ENCODE data around the gene WAC. TPM values are rescaled to one million over a fixed set of nuclear protein-coding genes. Genes with fewer than 3 reads are reported as not detected.
"Not testable (repeated sequence)": the region's sequence is repeated elsewhere in the genome, so short reads cannot be mapped to it uniquely, and the experiment has no call there.

Gene WAC
- polyA plus RNA-seq, 2 of the 4 experiments (the other 2 are of a cell fraction), result 63.9 to 133 TPM

DNA sequence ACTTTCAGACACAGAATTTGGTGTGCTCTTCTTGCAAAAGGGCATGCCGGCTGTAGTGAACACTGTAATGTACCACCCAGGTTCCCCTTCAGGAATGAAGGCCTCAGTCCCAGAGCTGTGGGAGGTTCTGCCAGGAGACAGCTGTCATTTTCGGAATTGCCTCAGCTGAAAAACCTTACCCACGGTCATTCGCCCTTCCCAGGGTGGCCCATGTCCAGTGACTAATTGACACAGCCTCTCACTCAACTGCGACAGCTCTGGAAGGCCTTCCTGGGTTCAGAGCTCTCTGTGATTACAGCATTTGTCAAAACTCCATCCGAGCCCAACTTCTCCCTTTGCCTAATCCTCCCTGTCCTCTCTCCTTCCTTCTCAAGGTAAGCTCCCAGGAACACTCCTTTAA lies 43.7 kb upstream of the WAC start:
- TF ChIP-seq FOXS1 (CRISPR knock-in tag; IDR thresholded peaks at IDR 0.05) (no peak), ZFP36 (IDR thresholded peaks at IDR 0.05; ENCODE audit: borderline replicate concordance, partially characterized antibody) (no peak), ZNF302 (CRISPR knock-in tag; IDR thresholded peaks at IDR 0.05) (no peak), POLR2A (IDR thresholded peaks at IDR 0.05; ENCODE audit: low read length) (no peak), BHLHE40 (IDR thresholded peaks at IDR 0.05; ENCODE audit: low read depth, low read length) (no peak)
- TF ChIP-seq, protein P1, sequence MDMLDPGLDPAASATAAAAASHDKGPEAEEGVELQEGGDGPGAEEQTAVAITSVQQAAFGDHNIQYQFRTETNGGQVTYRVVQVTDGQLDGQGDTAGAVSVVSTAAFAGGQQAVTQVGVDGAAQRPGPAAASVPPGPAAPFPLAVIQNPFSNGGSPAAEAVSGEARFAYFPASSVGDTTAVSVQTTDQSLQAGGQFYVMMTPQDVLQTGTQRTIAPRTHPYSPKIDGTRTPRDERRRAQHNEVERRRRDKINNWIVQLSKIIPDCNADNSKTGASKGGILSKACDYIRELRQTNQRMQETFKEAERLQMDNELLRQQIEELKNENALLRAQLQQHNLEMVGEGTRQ (IDR thresholded peaks at IDR 0.05), result no peak
- FAIRE-seq, result no peak
- WGBS (ENCODE audit: missing lambda C conversion rate), result 76% methylated on average over 6 of the region's 6 CpGs

DNA sequence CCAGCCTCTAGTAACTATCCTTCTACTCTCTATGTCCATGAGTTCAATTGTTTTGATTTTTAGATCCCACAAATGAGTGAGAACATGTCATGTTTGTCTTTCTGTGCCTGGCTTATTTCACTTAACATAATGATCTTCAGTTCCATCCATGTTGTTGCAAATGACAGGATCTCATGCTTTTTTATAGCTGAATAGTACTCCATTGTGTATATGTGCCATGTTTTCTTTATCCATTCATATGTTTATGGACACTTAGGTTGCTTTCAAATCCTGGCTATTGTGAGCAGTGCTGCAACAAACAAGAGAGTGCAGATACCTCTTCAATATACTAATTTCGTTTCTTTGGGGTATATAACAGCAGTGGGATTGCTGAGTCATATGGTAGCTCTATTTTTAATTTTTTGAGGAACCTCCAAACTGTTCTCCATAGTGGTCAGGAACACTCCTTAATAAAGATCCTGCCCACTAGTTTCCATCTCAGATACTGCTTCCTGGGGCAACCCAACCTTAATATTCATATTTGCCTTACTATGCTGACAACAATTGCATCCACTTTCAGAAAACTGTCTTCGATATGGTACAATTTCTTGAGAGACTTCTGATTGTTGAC lies 42.6 kb upstream of the WAC start:
- DNase-seq (ENCODE audit: low read depth in 1 of 2, low spot score in 1 of 2); H3K4me2 ChIP-seq; H3K4me1 ChIP-seq; CTCF ChIA-PET; H3K9me3 ChIP-seq; FAIRE-seq; H3K27ac ChIP-seq; POLR2A ChIA-PET; ATAC-seq; H3K4me3 ChIP-seq: not testable (repeated sequence)
- 0 out of 2 replicates have a peak, but pooled peaks have one; percentile 62 for TF ChIP-seq CBX8 (IDR thresholded peaks at IDR 0.05)
- WGBS (ENCODE audit: missing lambda C conversion rate), result 24% methylated on average over 2 of the region's 2 CpGs

More for the DNA sequence above, 43.7 kb upstream of the WAC start:
- Histone ChIP-seq H3K27ac (no peak overlapping the region), H3K4me3 (no peak overlapping the region), H3K4me1 (no peaks in the 10 kb centered on the region), H3K9me3 (no peaks in the 10 kb centered on the region), H3K4me2 (no peak overlapping the region)
- ChIA-PET POLR2A (no interaction called here), CTCF (interaction anchor here (1.7 kb wide), 1 partner anchor 39 kb away, joined by 4 read pairs; no protein-coding TSS in a partner anchor)
- ATAC-seq, result no peak
- DNase-seq (ENCODE audit: low read depth in 1 of 2, low spot score in 1 of 2), result no peak

DNA sequence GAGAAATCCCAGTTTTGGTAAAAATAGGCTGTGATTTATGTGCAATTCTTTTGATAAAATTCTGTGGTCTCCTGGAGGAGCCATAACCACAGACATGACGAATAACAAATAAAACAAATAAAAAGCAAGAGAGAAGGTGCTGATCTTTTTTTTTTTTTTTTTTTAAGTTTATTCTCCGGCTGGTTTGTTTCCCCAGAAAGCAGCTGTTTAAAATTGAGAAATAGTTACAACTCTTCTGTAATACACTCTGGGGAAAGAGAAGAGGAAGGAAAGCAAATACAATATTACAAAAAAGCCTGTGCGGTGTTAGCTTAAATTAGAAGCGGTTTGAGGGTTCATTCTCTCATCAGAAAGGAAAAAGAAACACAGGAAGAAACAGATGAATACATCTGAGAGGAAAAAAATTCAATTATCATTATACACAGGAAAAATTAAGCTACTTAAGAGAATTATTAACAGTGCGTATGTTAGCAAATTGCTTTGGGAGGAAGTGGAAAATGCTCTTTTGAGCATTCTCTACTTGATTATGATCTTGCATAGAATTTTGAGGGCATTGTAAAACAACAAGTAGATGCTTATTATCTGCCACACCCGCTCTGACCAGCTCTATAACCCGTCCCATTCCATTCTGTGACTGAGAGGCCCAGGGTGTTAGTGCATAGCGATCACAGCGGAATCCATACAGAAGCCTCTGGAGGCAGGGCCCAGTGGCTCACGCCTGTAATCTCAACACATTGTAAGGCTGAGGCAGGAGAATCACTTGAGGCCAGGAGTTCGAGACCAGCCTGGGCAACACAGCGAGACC lies 40.6 kb upstream of the WAC start:
- POLR2A ChIA-PET, result no interaction called here

DNA sequence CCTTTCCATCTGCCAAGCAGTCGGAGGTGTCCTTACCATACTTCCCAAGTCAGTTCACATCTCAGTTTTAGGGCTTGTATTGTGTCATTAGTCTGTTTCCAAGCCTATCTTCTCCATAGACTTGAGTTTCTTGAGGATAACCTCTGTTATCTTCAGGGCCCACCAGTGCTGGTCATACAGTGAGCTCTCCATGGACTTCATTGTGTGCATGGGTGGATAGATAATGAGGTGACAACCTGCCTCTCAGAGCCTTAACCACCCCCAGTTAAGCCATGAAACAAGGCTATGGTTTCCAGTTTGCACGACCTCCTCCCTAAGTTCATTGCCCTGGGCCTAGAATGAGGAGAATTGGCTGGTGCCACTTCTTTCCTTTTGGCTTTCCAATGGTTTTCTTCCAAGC lies 38.5 kb upstream of the WAC start:
- Histone ChIP-seq H3K4me1 (no peaks in the 10 kb centered on the region), H3K27ac (no peak overlapping the region), H3K9me3 (no peaks in the 10 kb centered on the region), H3K4me3 (no peak overlapping the region), H3K4me2 (no peak overlapping the region)
- no peak for ATAC-seq
- ChIA-PET POLR2A (no interaction called here), CTCF (no interaction called here)
- no peak for DNase-seq (ENCODE audit: low read depth in 1 of 2, low spot score in 1 of 2)
- 25% methylated on average over 2 of the region's 2 CpGs for WGBS (ENCODE audit: missing lambda C conversion rate)
- FAIRE-seq, result no peak
- no peak for TF ChIP-seq MYC (IDR thresholded peaks at IDR 0.05; ENCODE audit: borderline replicate concordance, low read length)
- TF ChIP-seq, protein P2, sequence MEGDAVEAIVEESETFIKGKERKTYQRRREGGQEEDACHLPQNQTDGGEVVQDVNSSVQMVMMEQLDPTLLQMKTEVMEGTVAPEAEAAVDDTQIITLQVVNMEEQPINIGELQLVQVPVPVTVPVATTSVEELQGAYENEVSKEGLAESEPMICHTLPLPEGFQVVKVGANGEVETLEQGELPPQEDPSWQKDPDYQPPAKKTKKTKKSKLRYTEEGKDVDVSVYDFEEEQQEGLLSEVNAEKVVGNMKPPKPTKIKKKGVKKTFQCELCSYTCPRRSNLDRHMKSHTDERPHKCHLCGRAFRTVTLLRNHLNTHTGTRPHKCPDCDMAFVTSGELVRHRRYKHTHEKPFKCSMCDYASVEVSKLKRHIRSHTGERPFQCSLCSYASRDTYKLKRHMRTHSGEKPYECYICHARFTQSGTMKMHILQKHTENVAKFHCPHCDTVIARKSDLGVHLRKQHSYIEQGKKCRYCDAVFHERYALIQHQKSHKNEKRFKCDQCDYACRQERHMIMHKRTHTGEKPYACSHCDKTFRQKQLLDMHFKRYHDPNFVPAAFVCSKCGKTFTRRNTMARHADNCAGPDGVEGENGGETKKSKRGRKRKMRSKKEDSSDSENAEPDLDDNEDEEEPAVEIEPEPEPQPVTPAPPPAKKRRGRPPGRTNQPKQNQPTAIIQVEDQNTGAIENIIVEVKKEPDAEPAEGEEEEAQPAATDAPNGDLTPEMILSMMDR (IDR thresholded peaks at IDR 0.05), result no peak
- TF ChIP-seq TFCP2L1 (CRISPR knock-in tag; IDR thresholded peaks at IDR 0.05), result no peak
- TF ChIP-seq ZSCAN20 (CRISPR knock-in tag; IDR thresholded peaks at IDR 0.05), result no peak
- no peak for TF ChIP-seq POLR2AphosphoS2 (conservative IDR thresholded peaks at IDR 0.05; ENCODE audit: low read length)
- TF ChIP-seq KDM1A (IDR thresholded peaks at IDR 0.05; ENCODE audit: low read depth), result no peak
- TF ChIP-seq EHMT2 (IDR thresholded peaks at IDR 0.05; ENCODE audit: low read depth), result no peak
- TF ChIP-seq PHF8 (IDR thresholded peaks at IDR 0.05; ENCODE audit: borderline replicate concordance, low read depth), result no peak
- no peak for TF ChIP-seq HOXB13 (CRISPR knock-in tag; IDR thresholded peaks at IDR 0.05; ENCODE audit: low read depth)
- TF ChIP-seq FOXS1 (CRISPR knock-in tag; IDR thresholded peaks at IDR 0.05), result no peak
- TF ChIP-seq HOXA7 (CRISPR knock-in tag; IDR thresholded peaks at IDR 0.05), result no peak
- TF ChIP-seq NR3C1 (IDR thresholded peaks at IDR 0.05), result no peak
- no peak for TF ChIP-seq POLR2A (IDR thresholded peaks at IDR 0.05; ENCODE audit: low read length)
- no peak for TF ChIP-seq CHD2 (IDR thresholded peaks at IDR 0.05; ENCODE audit: low read length, partially characterized antibody)
- TF ChIP-seq JUNB (IDR thresholded peaks at IDR 0.05), result no peak
- no peak for TF ChIP-seq NPAS2 (CRISPR knock-in tag; IDR thresholded peaks at IDR 0.05; ENCODE audit: borderline replicate concordance)

More for the DNA sequence above, 40.6 kb upstream of the WAC start:
- Histone ChIP-seq H3K4me2 (no peak overlapping the region), H3K4me1 (no peaks in the 10 kb centered on the region), H3K9me3 (no peaks in the 10 kb centered on the region), H3K27ac (no peak overlapping the region), H3K4me3 (no peak overlapping the region)
- TF ChIP-seq ESRRA (IDR thresholded peaks at IDR 0.05; ENCODE audit: borderline replicate concordance, low read length) (no peak), RARB (CRISPR knock-in tag; IDR thresholded peaks at IDR 0.05) (no peak), PHF8 (IDR thresholded peaks at IDR 0.05; ENCODE audit: borderline replicate concordance, low read depth) (no peak), CHD4 (IDR thresholded peaks at IDR 0.05; ENCODE audit: borderline replicate concordance) (no peak), NR3C1 (IDR thresholded peaks at IDR 0.05) (no peak), BHLHE40 (IDR thresholded peaks at IDR 0.05; ENCODE audit: low read depth, low read length) (no peak), HDAC2 (IDR thresholded peaks at IDR 0.05) (no peak), RCOR1 (IDR thresholded peaks at IDR 0.05; ENCODE audit: low read depth, low read length) (no peak)
- TF ChIP-seq, protein P1 (IDR thresholded peaks at IDR 0.05), result no peak
- TF ChIP-seq, protein P3, sequence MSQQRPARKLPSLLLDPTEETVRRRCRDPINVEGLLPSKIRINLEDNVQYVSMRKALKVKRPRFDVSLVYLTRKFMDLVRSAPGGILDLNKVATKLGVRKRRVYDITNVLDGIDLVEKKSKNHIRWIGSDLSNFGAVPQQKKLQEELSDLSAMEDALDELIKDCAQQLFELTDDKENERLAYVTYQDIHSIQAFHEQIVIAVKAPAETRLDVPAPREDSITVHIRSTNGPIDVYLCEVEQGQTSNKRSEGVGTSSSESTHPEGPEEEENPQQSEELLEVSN (IDR thresholded peaks at IDR 0.05; ENCODE audit: borderline replicate concordance, low read depth), result no peak
- ATAC-seq (no peak), FAIRE-seq (no peak), DNase-seq (ENCODE audit: low read depth in 1 of 2, low spot score in 1 of 2) (no peak)
- WGBS (ENCODE audit: missing lambda C conversion rate), result 58% methylated on average over 12 of the region's 12 CpGs
- CTCF ChIA-PET, result interaction anchor here (0.6 kb wide), 1 partner anchor 903 kb away, joined by 3 read pairs; no protein-coding TSS in a partner anchor
